ENCODE results near the gene MSRB1. TPM values are rescaled to one million over a fixed set of nuclear protein-coding genes. Genes with fewer than 3 reads are reported as not detected.
A peak's percentile ranks its signal among the peaks of the same experiment; 100 is the strongest.
"Not testable (repeated sequence)": the region's sequence is repeated elsewhere in the genome, so short reads cannot be mapped to it uniquely, and the experiment has no call there.

Gene MSRB1
- total and polyA plus RNA-seq, 11 donors: 12.4 to 70.2 (median 33.7) TPM

GRCh38 chr16:1924095-1924494, 18.9 kb downstream of the MSRB1 start:
- ATAC-seq: no peak
- peaks cover 13 to 58% (median 45%) of the 10 kb centered on the region in 9 donors for H3K27me3 ChIP-seq
- peaks cover 0 to 11% (median 2%) of the 10 kb centered on the region in 12 donors for H3K4me1 ChIP-seq
- no peak for DNase-seq
- H3K9me3 ChIP-seq: no peaks in the 10 kb centered on the region
- no peaks in the 10 kb centered on the region for H3K36me3 ChIP-seq
- WGBS, 4 donors: 53 to 79% (median 70%) methylated on average over 5 of the region's 5 CpGs
- TF ChIP-seq CTCF (IDR thresholded peaks at IDR 0.05): no peak
- TF ChIP-seq POLR2A (IDR thresholded peaks at IDR 0.05): no peak
- no peak overlapping the region for H3K4me3 ChIP-seq
- intact Hi-C loops (cut with DNase I): no loop called here
- H3K27ac ChIP-seq: no peak overlapping the region

GRCh38 chr16:1923299-1924034, 19.5 kb downstream of the MSRB1 start:
- H3K4me3 ChIP-seq: no peak overlapping the region
- H3K27ac ChIP-seq: no peak overlapping the region
- intact Hi-C loops (cut with DNase I): no loop called here
- no peaks in the 10 kb centered on the region for H3K36me3 ChIP-seq
- H3K9me3 ChIP-seq: no peaks in the 10 kb centered on the region
- ATAC-seq (peak in 3 of 4 donors; percentile 26 to 41 (median 34)), DNase-seq (peak in 1 of 5 donors; percentile 71)
- peaks cover 0 to 10% (median 0%) of the 10 kb centered on the region in 12 donors for H3K4me1 ChIP-seq
- TF ChIP-seq CTCF (IDR thresholded peaks at IDR 0.05) (peak in 3 of 12 donors; percentile 12 to 26 (median 19)), POLR2A (IDR thresholded peaks at IDR 0.05) (no peak)
- 14 to 22% (median 17%) methylated on average over 19 to 24 of the region's 24 CpGs for WGBS, 4 donors
- H3K27me3 ChIP-seq: peaks cover 18 to 64% (median 51%) of the 10 kb centered on the region in 9 donors

- H3K4me3 ChIP-seq: no peak overlapping the region
- DNase-seq (no peak), ATAC-seq (no peak)
- H3K9me3 ChIP-seq: no peaks in the 10 kb centered on the region
- TF ChIP-seq POLR2A (IDR thresholded peaks at IDR 0.05) (no peak), CTCF (IDR thresholded peaks at IDR 0.05) (no peak)
- peaks cover 0 to 20% (median 0%) of the 10 kb centered on the region in 12 donors for H3K4me1 ChIP-seq
- H3K36me3 ChIP-seq: no peaks in the 10 kb centered on the region
- no peak overlapping the region for H3K27ac ChIP-seq
- intact Hi-C loops (cut with DNase I): no loop called here
- WGBS, 4 donors: 73 to 79% (median 76%) methylated on average over 8 of the region's 8 CpGs
- peaks cover 26 to 73% (median 59%) of the 10 kb centered on the region in 9 donors for H3K27me3 ChIP-seq
Measured at GRCh38 chr16:1922357-1922756, 20.6 kb downstream of the MSRB1 start.

- no peaks in the 10 kb centered on the region for H3K36me3 ChIP-seq
- ATAC-seq (peak in 1 of 4 donors; percentile 40), DNase-seq (no peak)
- intact Hi-C loops (cut with DNase I): no loop called here
- H3K27me3 ChIP-seq: peaks cover 32 to 89% (median 75%) of the 10 kb centered on the region in 9 donors
- H3K4me1 ChIP-seq: peaks cover 0 to 20% (median 0%) of the 10 kb centered on the region in 12 donors
- no peaks in the 10 kb centered on the region for H3K9me3 ChIP-seq
- H3K27ac ChIP-seq: no peak overlapping the region
- 10 to 15% (median 13%) methylated on average over 15 of the region's 15 CpGs for WGBS, 4 donors
- H3K4me3 ChIP-seq: no peak overlapping the region
- no peak for TF ChIP-seq CTCF (IDR thresholded peaks at IDR 0.05)
- no peak for TF ChIP-seq POLR2A (IDR thresholded peaks at IDR 0.05)
Measured at GRCh38 chr16:1920727-1921171, 22.2 kb downstream of the MSRB1 start.

GRCh38 chr16:1920122-1920521, 22.9 kb downstream of the MSRB1 start:
- H3K4me1 ChIP-seq: peaks cover 0 to 20% (median 0%) of the 10 kb centered on the region in 12 donors
- H3K27ac ChIP-seq; DNase-seq; H3K36me3 ChIP-seq; intact Hi-C loops (cut with DNase I); H3K9me3 ChIP-seq; ATAC-seq; H3K4me3 ChIP-seq: not testable (repeated sequence)
- 61 to 69% (median 66%) methylated on average over 20 to 21 of the region's 21 CpGs for WGBS, 4 donors
- peaks cover 32 to 94% (median 80%) of the 10 kb centered on the region in 9 donors for H3K27me3 ChIP-seq
